CD4-positive, alpha-beta T cell treated with Interferon gamma for 1 hour (primary cell): Measurements from ENCODE around the gene DNAJB13.
A peak's percentile ranks its signal among the peaks of the same experiment; 100 is the strongest.
"Not testable (repeated sequence)": the region's sequence is repeated elsewhere in the genome, so short reads cannot be mapped to it uniquely, and the experiment has no call there.

ENCODE experiments used
- DNase-seq: peaks from one replicate; pipeline ENCODE4 v3.0.0-alpha.2; 2020

The DNAJB13 gene

GRCh38 chr11:73950869-73951710 is at the start of gene DNAJB13:
DNAJB13 (plus strand) TSS chr11:73951026; CDS start chr11:73951070, 44 bp downstream.
- DNase-seq, result peak; percentile 16

GRCh38 chr11:73902303-73902702 is 48.5 kb upstream of the DNAJB13 start:
- DNase-seq, result no peak

- peak; percentile 20 for DNase-seq
Measured at GRCh38 chr11:73907191-73907590, 43.6 kb upstream of the DNAJB13 start.

GRCh38 chr11:73912026-73912425 is 38.8 kb upstream of the DNAJB13 start:
- DNase-seq, result no peak

- DNase-seq, result no peak
Measured at GRCh38 chr11:73913472-73913871, 37.4 kb upstream of the DNAJB13 start.

- no peak for DNase-seq
Measured at GRCh38 chr11:73914284-73914683, 36.5 kb upstream of the DNAJB13 start.

- DNase-seq, result no peak
Measured at GRCh38 chr11:73916435-73916834, 34.4 kb upstream of the DNAJB13 start.

- DNase-seq, result no peak
Measured at GRCh38 chr11:73921180-73921579, 29.6 kb upstream of the DNAJB13 start.

GRCh38 chr11:73929388-73929787 is 21.4 kb upstream of the DNAJB13 start:
- DNase-seq, result no peak

- no peak for DNase-seq
Measured at GRCh38 chr11:73931039-73931645, 19.7 kb upstream of the DNAJB13 start.

GRCh38 chr11:73931951-73932350 is 18.9 kb upstream of the DNAJB13 start:
- DNase-seq, result no peak

GRCh38 chr11:73932781-73933180 is 18.0 kb upstream of the DNAJB13 start:
- no peak for DNase-seq

- not testable (repeated sequence) for DNase-seq
Measured at GRCh38 chr11:73936047-73936446, 14.8 kb upstream of the DNAJB13 start.

GRCh38 chr11:73939096-73939495 is 11.7 kb upstream of the DNAJB13 start:
- no peak for DNase-seq

- DNase-seq, result no peak
Measured at GRCh38 chr11:73940801-73941570, 9.8 kb upstream of the DNAJB13 start.

- no peak for DNase-seq
Measured at GRCh38 chr11:73942010-73942409, 8.8 kb upstream of the DNAJB13 start.

- DNase-seq, result no peak
Measured at GRCh38 chr11:73944085-73944484, 6.7 kb upstream of the DNAJB13 start.

- DNase-seq, result no peak
Measured at GRCh38 chr11:73944901-73945300, 5.9 kb upstream of the DNAJB13 start.

- DNase-seq, result no peak
Measured at GRCh38 chr11:73945396-73945795, 5.4 kb upstream of the DNAJB13 start.

- no peak for DNase-seq
Measured at GRCh38 chr11:73946798-73947458, 3.9 kb upstream of the DNAJB13 start.

- DNase-seq, result no peak
Measured at GRCh38 chr11:73949246-73949645, 1.6 kb upstream of the DNAJB13 start.

GRCh38 chr11:73949912-73950311 is 914 bp upstream of the DNAJB13 start:
- no peak for DNase-seq

GRCh38 chr11:73951797-73952196 is 971 bp downstream of the DNAJB13 start:
- no peak for DNase-seq
